Glomerular endothelial cell (primary cell): ENCODE measurements around the gene ZNF655. TPM values are rescaled to one million over a fixed set of nuclear protein-coding genes. Genes with fewer than 3 reads are reported as not detected.
"Not testable (repeated sequence)": the region's sequence is repeated elsewhere in the genome, so short reads cannot be mapped to it uniquely, and the experiment has no call there.

Source experiments
- DNase-seq: peaks from one replicate; pipeline ENCODE4 v3.0.0-alpha.2; 2011; ENCODE audit warnings: low read depth, low spot score; ENCODE audit errors: extremely low read depth
- total RNA-seq: library from RNA; depleted of rRNA; stranded (reverse); fragments of >200 nt; gene quantifications from 2 replicates; pipeline ENCODE4 v1.2.3, GENCODE V29; 2015

The ZNF655 gene
- total RNA-seq, 1 donor from 2014 or later: 11.3 TPM

DNA sequence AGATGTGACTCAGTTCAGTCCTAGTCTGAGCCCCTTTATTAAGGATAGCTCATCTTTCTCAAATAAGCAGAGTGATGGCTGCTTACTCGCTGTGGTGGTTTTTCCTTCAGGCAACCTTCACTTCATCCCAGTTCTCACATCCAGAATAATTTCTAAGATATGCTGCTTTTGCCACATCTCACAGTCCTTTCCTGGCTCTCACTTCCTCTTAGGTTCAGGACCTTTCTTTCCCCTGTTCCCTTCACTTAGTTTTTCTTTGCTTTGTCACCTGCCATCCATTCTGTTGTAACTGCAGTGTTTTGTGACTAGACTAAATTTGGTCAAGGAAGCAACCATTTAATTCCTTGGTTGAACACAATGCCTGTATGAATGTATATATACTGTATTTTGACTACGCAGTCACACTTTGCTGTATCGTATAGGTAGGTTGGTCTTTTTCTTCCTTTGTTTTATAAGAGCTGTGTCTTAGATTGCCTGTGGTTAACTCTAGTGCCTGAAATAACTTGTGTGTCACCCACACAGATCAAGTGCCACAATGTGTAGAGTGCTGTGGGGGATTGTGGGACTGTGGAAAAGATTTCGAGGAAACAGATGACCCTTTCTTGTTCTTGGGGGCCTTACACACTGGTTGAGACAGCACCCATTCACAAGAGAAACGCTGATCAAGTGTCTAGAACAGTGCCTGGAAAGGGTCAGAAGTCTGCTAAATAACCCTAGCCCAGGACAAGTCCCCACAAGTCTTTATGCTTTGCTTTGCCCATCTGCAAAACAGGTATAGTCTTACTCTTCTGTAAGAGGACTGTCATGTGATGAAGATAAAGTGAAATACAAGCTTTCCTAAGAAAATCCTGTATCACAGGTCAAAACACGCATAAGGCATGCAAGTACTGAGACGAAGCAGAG is 2.6 kb downstream of the ZNF655 start:
- DNase-seq: no peak

- no peak for DNase-seq
Observed at GRCh38 chr7:99561737-99562051, 3.3 kb downstream of the ZNF655 start.

GRCh38 chr7:99562114-99562784 is 3.8 kb downstream of the ZNF655 start:
- DNase-seq: no peak

GRCh38 chr7:99562832-99563231 is 4.4 kb downstream of the ZNF655 start:
- peak; percentile 61 for DNase-seq

DNA sequence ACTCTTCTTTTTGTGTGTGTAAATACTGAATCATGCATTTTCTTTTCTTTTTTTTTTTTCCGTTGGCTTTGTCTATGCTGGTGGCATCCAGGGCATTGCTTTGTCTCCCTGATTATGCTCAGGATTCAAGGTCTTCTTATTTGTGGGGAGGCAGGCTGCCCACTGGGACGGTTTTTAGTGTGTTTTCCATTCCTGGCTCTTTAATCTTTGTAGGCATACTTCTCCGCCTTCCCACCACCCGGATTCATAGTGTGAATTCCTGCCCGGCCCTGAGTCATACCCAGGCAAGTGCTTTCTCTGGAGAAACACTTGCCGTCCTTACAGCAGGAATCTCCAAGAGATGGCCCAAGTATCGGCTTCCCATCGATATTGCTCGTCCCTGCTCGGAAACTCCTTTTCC is 5.2 kb downstream of the ZNF655 start:
- no peak for DNase-seq

- not testable (repeated sequence) for DNase-seq
Observed at GRCh38 chr7:99568770-99569169, 10.3 kb downstream of the ZNF655 start.

- no peak for DNase-seq
Observed at GRCh38 chr7:99571768-99572167, 13.3 kb downstream of the ZNF655 start.

GRCh38 chr7:99573257-99573656 is 14.8 kb downstream of the ZNF655 start:
- no peak for DNase-seq

GRCh38 chr7:99576251-99576650 is 17.8 kb downstream of the ZNF655 start:
- DNase-seq: no peak

DNA sequence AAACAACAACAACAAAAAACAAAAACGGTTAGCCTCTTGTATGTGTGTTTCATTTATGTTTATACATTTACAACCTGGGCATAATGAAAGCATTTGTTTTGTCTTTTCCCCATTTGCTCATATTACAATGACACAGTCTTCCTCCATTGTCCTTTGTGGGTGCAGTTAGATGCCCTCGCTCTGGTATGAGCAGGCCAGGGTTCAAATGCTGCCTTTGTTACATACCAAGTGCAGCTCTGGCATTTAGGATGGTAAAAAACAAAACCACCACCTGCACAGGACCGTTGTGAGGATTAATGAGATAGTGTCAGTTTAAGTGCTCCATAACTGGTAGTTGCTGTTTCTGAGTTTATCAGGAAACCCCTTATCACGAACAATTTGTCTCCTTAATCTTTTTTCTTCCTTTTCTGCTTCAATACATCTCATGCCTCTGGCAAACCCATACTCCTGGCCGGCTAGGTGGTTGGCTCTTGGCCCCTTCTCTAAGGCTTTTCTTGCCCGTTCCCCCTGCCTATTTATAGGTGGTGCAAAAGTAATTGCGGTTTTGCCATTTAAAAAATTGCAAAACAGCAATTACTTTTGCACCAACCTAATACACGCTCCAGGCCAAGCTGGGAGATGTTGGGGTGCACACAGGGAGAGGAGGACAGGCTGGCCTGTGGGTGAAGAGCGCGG is 21.0 kb downstream of the ZNF655 start:
- DNase-seq: no peak

DNA sequence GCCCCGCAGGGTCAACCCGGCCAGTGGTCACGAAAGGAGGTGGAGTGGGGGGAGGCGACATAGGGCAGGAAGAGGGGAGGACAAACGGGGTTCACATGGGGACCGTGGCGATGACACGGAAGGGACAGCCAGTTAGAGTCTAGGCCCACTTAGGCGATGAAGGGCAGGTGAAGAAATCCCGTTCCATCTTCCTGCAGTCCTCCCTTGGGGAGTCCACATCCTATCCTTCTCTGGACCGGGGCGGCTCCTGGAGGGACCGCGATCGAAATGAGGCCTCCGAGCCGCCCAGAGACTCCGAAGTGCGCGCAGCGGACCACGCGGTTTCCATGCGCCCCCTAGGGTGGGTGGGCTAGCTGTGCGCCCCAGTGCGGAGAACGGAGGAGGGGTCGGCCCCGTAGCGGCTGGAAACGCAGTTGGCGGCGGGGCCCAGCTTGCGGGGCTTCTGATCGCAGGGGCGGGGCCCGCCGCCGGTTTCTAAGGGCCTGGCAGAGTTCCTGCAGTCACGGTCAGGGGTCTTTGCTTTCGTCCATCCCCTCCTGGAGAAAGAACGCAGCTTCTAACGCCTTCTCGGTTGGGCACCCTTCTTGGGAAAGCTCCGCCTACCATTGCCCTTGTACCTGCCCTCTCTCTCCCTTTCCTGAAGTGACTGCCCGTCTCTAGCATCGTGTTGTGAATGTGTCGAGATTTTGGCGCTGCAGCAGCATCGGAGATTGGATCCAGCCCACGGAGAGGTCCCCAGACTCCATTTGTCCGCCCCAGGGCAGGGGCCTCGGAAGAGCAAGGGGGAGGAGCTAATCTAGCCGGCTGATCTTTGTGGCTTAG is 21.7 kb downstream of the ZNF655 start:
- no peak for DNase-seq

DNA sequence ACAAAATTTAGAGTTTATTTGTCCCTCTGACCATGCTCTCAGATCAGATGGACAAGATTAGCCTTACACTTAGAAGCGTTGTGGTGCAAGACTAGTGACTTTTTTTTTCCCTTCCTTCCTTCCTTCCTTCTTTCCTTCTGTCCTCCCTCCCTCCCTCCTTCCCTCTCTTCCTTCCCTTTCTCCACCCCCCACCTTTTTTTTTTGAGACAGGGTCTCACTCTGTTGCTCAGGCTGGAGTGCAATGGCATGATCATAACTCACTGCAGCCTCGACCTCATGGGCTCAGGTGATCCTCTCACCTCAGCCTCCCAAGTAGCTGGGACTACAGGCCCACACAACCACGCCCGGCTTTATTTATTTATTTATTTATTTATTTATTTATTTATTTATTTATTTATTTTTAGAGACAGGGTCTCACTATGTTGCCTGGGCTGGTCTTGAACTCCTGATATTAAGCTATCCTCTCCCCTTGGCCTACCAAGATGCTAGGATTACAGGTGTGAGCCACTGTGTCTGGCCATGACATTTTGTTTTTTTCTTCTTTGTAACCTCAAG is 22.4 kb downstream of the ZNF655 start:
- DNase-seq: not testable (repeated sequence)

DNA sequence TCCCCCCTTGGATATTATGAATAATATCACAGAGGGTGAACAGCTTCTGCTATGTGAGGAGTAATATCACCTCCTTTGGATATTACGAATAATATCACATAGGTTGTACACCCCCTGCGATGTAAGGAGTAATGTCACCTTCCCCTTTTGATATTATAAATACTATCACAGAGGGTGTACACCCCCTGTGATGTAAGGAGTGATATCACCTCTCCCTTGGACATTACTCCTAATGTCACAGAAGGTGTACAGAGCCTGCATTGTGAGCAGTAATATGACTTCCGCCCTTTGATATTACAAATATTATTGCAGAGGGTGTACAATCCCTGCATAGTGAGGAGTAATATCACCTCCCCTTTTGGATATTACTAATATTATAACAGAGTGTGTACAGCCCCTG is 30.4 kb downstream of the ZNF655 start:
- DNase-seq: no peak

- no peak for DNase-seq
Observed at GRCh38 chr7:99594948-99595745, 36.7 kb downstream of the ZNF655 start.

DNA sequence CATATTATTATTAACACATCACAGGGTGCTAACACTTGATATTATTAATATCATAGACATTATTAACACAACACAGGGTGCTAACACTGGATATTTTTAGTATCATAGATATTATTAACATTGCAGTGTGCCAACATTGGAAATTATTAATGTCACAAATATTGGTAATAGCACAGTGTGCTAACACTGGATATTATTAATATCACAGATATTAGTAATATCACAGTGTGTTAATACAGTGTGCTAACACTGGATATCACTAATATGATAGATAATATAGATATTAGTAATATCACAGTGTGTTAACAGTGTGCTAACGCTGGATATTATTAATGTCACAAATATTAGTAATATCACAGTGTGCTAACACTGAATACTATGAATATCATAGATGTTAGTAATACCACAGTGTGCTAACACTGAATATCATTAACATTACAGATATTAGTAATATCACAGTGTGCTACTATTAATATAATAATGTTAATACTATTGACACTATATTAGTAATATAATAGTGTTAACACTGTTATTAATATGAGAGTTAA is 38.0 kb downstream of the ZNF655 start:
- no peak for DNase-seq

DNA sequence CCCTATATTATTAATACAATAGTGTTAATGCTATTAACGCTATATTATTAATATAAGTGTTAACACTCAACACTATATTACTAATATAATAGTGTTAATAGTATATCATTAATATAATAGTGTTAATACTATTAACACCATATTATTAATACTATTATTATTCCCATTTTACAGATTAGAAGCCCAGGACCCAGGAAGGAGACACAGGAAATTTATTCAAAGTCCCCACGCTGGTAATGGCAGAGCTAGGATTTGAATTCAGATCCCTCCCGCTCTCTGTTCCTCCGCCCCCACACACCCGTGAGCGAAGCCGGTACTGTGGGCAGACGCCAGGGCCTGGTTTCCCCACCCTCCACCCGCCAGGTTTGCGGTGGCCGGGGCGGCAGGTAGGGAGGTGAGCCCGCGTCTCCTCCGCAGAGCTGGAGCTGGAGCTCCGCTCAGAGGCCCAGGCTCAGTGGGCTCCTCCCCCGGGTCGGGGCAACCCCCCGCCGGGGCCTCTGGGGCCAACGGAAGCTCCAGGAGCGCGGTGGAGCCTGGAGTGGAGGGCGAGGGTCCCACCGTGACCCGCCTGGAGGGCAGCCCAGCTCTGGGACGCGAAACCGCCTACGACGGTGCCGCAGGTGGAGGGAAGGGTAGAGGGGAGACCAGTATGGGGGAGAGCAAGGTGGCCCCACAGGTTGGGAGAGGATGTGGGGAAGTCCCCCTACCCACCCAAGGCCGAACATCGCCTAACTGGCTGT is 39.5 kb downstream of the ZNF655 start, which contains the start of gene TMEM225B:
Gene TMEM225B (plus strand): TSS at position 506 of the 740 bp plus-strand sequence. CDS start 6,122 bp downstream, outside the sequence.
- no peak for DNase-seq

- DNase-seq: no peak
Observed at GRCh38 chr7:99599836-99600235, 41.4 kb downstream of the ZNF655 start.

DNA sequence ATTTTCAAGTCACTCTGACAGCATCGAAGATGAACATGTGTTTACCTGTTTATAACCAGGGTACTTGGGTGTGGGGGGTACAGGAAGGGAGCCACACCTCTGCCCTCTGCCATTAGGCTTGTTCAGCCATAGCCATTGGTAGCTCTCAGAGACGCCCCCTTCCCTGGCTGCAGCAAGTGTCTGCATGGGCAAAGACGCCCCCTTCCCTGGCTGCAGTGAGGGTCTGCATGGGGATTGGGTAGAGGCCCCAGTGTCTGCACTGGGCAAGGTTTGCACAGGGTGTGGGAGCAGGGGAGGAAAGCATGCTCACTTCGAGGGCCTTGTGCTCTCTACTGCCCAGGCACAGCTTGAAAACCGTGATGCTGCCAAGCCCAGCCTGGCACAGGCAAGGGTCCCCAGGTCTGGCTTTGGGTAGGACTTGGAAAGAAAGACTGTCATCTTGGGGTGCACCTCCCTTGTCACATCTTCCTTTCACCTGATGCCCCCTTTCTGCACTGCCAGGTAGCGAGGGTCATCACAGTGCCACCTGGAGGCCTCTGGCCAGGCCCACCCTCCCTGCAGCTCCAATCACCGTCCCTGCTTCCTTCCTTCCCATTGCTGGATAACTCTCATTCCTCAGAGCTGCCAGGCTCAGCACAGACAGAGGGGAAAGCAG is 43.3 kb downstream of the ZNF655 start:
- no peak for DNase-seq
